Stimulated activated naive CD8-positive, alpha-beta T cell treated with anti-CD3 and anti-CD28 coated beads, Interleukin-15, Interleukin-2, amounts not matched to agents 100 ng/mL and 50 ng/mL, for 24 hours (primary cell): ENCODE results near the gene RNF144A.

Experiments used
- H3K27ac Mint-ChIP-seq: one replicate; pipeline ENCODE4 v1.8.0; 2021; ENCODE audit warnings: mild to moderate bottlenecking, mixed read lengths
- H3K27me3 Mint-ChIP-seq: one replicate; pipeline ENCODE4 v1.8.0; 2021; ENCODE audit warnings: mixed read lengths
- H3K36me3 Mint-ChIP-seq: one replicate; pipeline ENCODE4 v1.8.0; 2021; ENCODE audit warnings: low read depth, mixed read lengths
- H3K4me1 Mint-ChIP-seq: one replicate; pipeline ENCODE4 v1.8.0; 2021; ENCODE audit warnings: low read depth, mixed read lengths
- H3K4me3 Mint-ChIP-seq: one replicate; pipeline ENCODE4 v1.8.0; 2021; ENCODE audit warnings: mild to moderate bottlenecking, mixed read lengths
- H3K9me3 Mint-ChIP-seq: one replicate; pipeline ENCODE4 v1.8.0; 2021; ENCODE audit warnings: mixed read lengths

Gene RNF144A

GRCh38 chr2:6977113-6977741 lies 60.0 kb downstream of the RNF144A start:
- Mint-ChIP-seq H3K27me3 (no peaks in the 10 kb centered on the region), H3K9me3 (no peaks in the 10 kb centered on the region), H3K4me3 (no peak overlapping the region), H3K36me3 (peaks cover 40% of the 10 kb centered on the region), H3K4me1 (peaks cover 7% of the 10 kb centered on the region), H3K27ac (no peak overlapping the region)

GRCh38 chr2:6977786-6978185 lies 60.6 kb downstream of the RNF144A start:
- H3K27me3 Mint-ChIP-seq = no peaks in the 10 kb centered on the region
- no peak overlapping the region for H3K27ac Mint-ChIP-seq
- H3K4me1 Mint-ChIP-seq = peaks cover 7% of the 10 kb centered on the region
- no peaks in the 10 kb centered on the region for H3K9me3 Mint-ChIP-seq
- H3K36me3 Mint-ChIP-seq = peaks cover 40% of the 10 kb centered on the region
- H3K4me3 Mint-ChIP-seq = no peak overlapping the region

GRCh38 chr2:6978991-6979390 lies 61.8 kb downstream of the RNF144A start:
- Mint-ChIP-seq H3K4me3 (no peak overlapping the region), H3K36me3 (peaks cover 37% of the 10 kb centered on the region)

GRCh38 chr2:6982449-6982848 lies 65.2 kb downstream of the RNF144A start:
- no peaks in the 10 kb centered on the region for H3K27me3 Mint-ChIP-seq
- H3K9me3 Mint-ChIP-seq = no peaks in the 10 kb centered on the region
- no peak overlapping the region for H3K4me3 Mint-ChIP-seq
- H3K4me1 Mint-ChIP-seq = peaks cover 3% of the 10 kb centered on the region
- no peak overlapping the region for H3K27ac Mint-ChIP-seq
- H3K36me3 Mint-ChIP-seq = peaks cover 34% of the 10 kb centered on the region

More at GRCh38 chr2:6978991-6979390, 61.8 kb downstream of the RNF144A start:
- no peaks in the 10 kb centered on the region for H3K27me3 Mint-ChIP-seq
- H3K27ac Mint-ChIP-seq = no peak overlapping the region
- H3K4me1 Mint-ChIP-seq = peaks cover 7% of the 10 kb centered on the region
- no peaks in the 10 kb centered on the region for H3K9me3 Mint-ChIP-seq

- no peak overlapping the region for H3K4me3 Mint-ChIP-seq
- H3K27ac Mint-ChIP-seq = no peak overlapping the region
- peaks cover 3% of the 10 kb centered on the region for H3K4me1 Mint-ChIP-seq
- peaks cover 34% of the 10 kb centered on the region for H3K36me3 Mint-ChIP-seq
- H3K27me3 Mint-ChIP-seq = no peaks in the 10 kb centered on the region
- H3K9me3 Mint-ChIP-seq = no peaks in the 10 kb centered on the region
Observed at GRCh38 chr2:6982934-6983589, 65.8 kb downstream of the RNF144A start.

- Mint-ChIP-seq H3K4me3 (no peak overlapping the region), H3K27ac (no peak overlapping the region), H3K36me3 (peaks cover 27% of the 10 kb centered on the region), H3K27me3 (no peaks in the 10 kb centered on the region), H3K4me1 (peaks cover 3% of the 10 kb centered on the region), H3K9me3 (no peaks in the 10 kb centered on the region)
Observed at GRCh38 chr2:6986301-6986911, 69.2 kb downstream of the RNF144A start.

- H3K4me1 Mint-ChIP-seq = peaks cover 3% of the 10 kb centered on the region
- H3K27me3 Mint-ChIP-seq = no peaks in the 10 kb centered on the region
- no peaks in the 10 kb centered on the region for H3K9me3 Mint-ChIP-seq
- H3K36me3 Mint-ChIP-seq = peaks cover 21% of the 10 kb centered on the region
- no peak overlapping the region for H3K27ac Mint-ChIP-seq
- no peak overlapping the region for H3K4me3 Mint-ChIP-seq
Observed at GRCh38 chr2:6986912-6987361, 69.7 kb downstream of the RNF144A start.

GRCh38 chr2:6990871-6991270 lies 73.7 kb downstream of the RNF144A start:
- no peak overlapping the region for H3K27ac Mint-ChIP-seq
- peaks cover 18% of the 10 kb centered on the region for H3K36me3 Mint-ChIP-seq
- no peaks in the 10 kb centered on the region for H3K4me1 Mint-ChIP-seq

GRCh38 chr2:6992794-6993228 lies 75.6 kb downstream of the RNF144A start:
- Mint-ChIP-seq H3K27ac (no peak overlapping the region), H3K27me3 (no peaks in the 10 kb centered on the region), H3K36me3 (peaks cover 18% of the 10 kb centered on the region), H3K4me3 (no peak overlapping the region), H3K9me3 (no peaks in the 10 kb centered on the region), H3K4me1 (no peaks in the 10 kb centered on the region)

More at GRCh38 chr2:6990871-6991270, 73.7 kb downstream of the RNF144A start:
- no peaks in the 10 kb centered on the region for H3K27me3 Mint-ChIP-seq
- no peak overlapping the region for H3K4me3 Mint-ChIP-seq
- H3K9me3 Mint-ChIP-seq = no peaks in the 10 kb centered on the region

- Mint-ChIP-seq H3K27me3 (no peaks in the 10 kb centered on the region), H3K4me3 (no peak overlapping the region), H3K9me3 (no peaks in the 10 kb centered on the region), H3K27ac (no peak overlapping the region), H3K4me1 (no peaks in the 10 kb centered on the region), H3K36me3 (peaks cover 18% of the 10 kb centered on the region)
Observed at GRCh38 chr2:6993229-6993640, 76.0 kb downstream of the RNF144A start.

GRCh38 chr2:6993936-6994335 lies 76.7 kb downstream of the RNF144A start:
- H3K27ac Mint-ChIP-seq = no peak overlapping the region
- H3K27me3 Mint-ChIP-seq = no peaks in the 10 kb centered on the region
- no peak overlapping the region for H3K4me3 Mint-ChIP-seq
- H3K36me3 Mint-ChIP-seq = peaks cover 15% of the 10 kb centered on the region
- no peaks in the 10 kb centered on the region for H3K9me3 Mint-ChIP-seq
- peaks cover 1% of the 10 kb centered on the region for H3K4me1 Mint-ChIP-seq

GRCh38 chr2:6994536-6995128 lies 77.4 kb downstream of the RNF144A start:
- H3K4me1 Mint-ChIP-seq = peaks cover 8% of the 10 kb centered on the region
- H3K9me3 Mint-ChIP-seq = no peaks in the 10 kb centered on the region
- peaks cover 13% of the 10 kb centered on the region for H3K36me3 Mint-ChIP-seq
- no peaks in the 10 kb centered on the region for H3K27me3 Mint-ChIP-seq
- H3K4me3 Mint-ChIP-seq = no peak overlapping the region
- H3K27ac Mint-ChIP-seq = no peak overlapping the region

GRCh38 chr2:6995391-6996097 lies 78.3 kb downstream of the RNF144A start:
- Mint-ChIP-seq H3K27me3 (no peaks in the 10 kb centered on the region), H3K9me3 (no peaks in the 10 kb centered on the region), H3K4me3 (no peak overlapping the region), H3K27ac (no peak overlapping the region), H3K36me3 (peaks cover 11% of the 10 kb centered on the region), H3K4me1 (peaks cover 12% of the 10 kb centered on the region)

- Mint-ChIP-seq H3K4me3 (no peak overlapping the region), H3K9me3 (no peaks in the 10 kb centered on the region), H3K27me3 (no peaks in the 10 kb centered on the region), H3K27ac (peak overlapping the region; percentile 24), H3K36me3 (peaks cover 12% of the 10 kb centered on the region), H3K4me1 (peaks cover 16% of the 10 kb centered on the region)
Observed at GRCh38 chr2:6999211-6999877, 82.1 kb downstream of the RNF144A start.
